AG04449 (cell line): ENCODE results near the gene CACNB4.

Experiments
- CTCF ChIA-PET: fragments of 350-600 bp; formaldehyde crosslinking; extraction: SDS; loops from one replicate; lab custom pipeline; 2021; ENCODE audit warnings: antibody characterized with exemption; lab: Yijun Ruan, JAX
- POLR2A ChIA-PET: fragments of 400-600, 350-600 bp; formaldehyde crosslinking; extraction: SDS; loops from one replicate; lab custom pipeline; 2020; ENCODE audit warnings: antibody characterized with exemption, inconsistent platforms; lab: Yijun Ruan, JAX
- DNase-seq: peaks from one replicate; pipeline ENCODE4 v3.0.0-alpha.2; 2010; ENCODE audit warnings: low read depth, low spot score
- H3K4me3 ChIP-seq: 2 replicates; pipeline ENCODE4 v1.5.1; 2011; ENCODE audit warnings: low read depth, mild to moderate bottlenecking, control low read depth, low read length
- CTCF ChIP-seq: IDR thresholded peaks from one replicate; pipeline ENCODE4 v1.5.1; 2011; ENCODE audit warnings: mild to moderate bottlenecking, moderate library complexity, low read length, control low read depth, inconsistent platforms; ENCODE audit not compliant: insufficient read depth; ENCODE audit errors: missing control alignments

Gene CACNB4

GRCh38 chr2:151833984-151834383 is 264.9 kb downstream of the CACNB4 start:
- POLR2A ChIA-PET: no interaction called here
- CTCF ChIA-PET: no interaction called here

GRCh38 chr2:151830961-151831360 is 267.9 kb downstream of the CACNB4 start:
- POLR2A ChIA-PET: no interaction called here
- TF ChIP-seq CTCF: no peak
- CTCF ChIA-PET: no interaction called here
- DNase-seq: no peak
- no peak overlapping the region for H3K4me3 ChIP-seq

More at GRCh38 chr2:151833984-151834383, 264.9 kb downstream of the CACNB4 start:
- no peak for TF ChIP-seq CTCF
- H3K4me3 ChIP-seq: no peak overlapping the region
- no peak for DNase-seq

GRCh38 chr2:151828890-151829324 is 269.9 kb downstream of the CACNB4 start:
- H3K4me3 ChIP-seq: peak overlapping the region; percentile 81
- no peak for TF ChIP-seq CTCF
- ChIA-PET POLR2A (interaction anchor here (1.0 kb wide), 1 partner anchor 16 kb away, joined by 3 read pairs; no protein-coding TSS in a partner anchor), CTCF (interaction anchor here (2.2 kb wide), 1 partner anchor 22 kb away, joined by 7 read pairs; no protein-coding TSS in a partner anchor)
- DNase-seq: no peak

- POLR2A ChIA-PET: interaction anchor here (1.0 kb wide), 1 partner anchor 17 kb away, joined by 3 read pairs; no protein-coding TSS in a partner anchor
- peak within 1 kb of the TSS; percentile 81 for H3K4me3 ChIP-seq
- CTCF ChIA-PET: interaction anchor here (0.9 to 2.2 kb wide), 3 partner anchors 9 to 198 kb away, joined by 4 to 7 read pairs (median 7); no protein-coding TSS in a partner anchor
- peak; percentile 64 for DNase-seq
- no peak for TF ChIP-seq CTCF
Observed at GRCh38 chr2:151828143-151828889, 270.5 kb downstream of the CACNB4 start, which contains the start of gene ARL5A. TSS of gene ARL5A (minus strand) at chr2:151828421. CDS start at chr2:151828176, 245 bp downstream.

- ChIA-PET CTCF (interaction anchor here (0.9 to 2.2 kb wide), 4 partner anchors 8 to 198 kb away, joined by 4 to 7 read pairs (median 6); no protein-coding TSS in a partner anchor), POLR2A (interaction anchor here (1.0 kb wide), 1 partner anchor 18 kb away, joined by 3 read pairs; no protein-coding TSS in a partner anchor)
- TF ChIP-seq CTCF: no peak
- DNase-seq: no peak
- peak overlapping the region; percentile 81 for H3K4me3 ChIP-seq
Observed at GRCh38 chr2:151827564-151828142, 271.2 kb downstream of the CACNB4 start.
